Myocyte (in vitro differentiated cells): ENCODE measurements around the gene ZNF669. TPM values are rescaled to one million over a fixed set of nuclear protein-coding genes. Genes with fewer than 3 reads are reported as not detected.
"Not testable (repeated sequence)": the region's sequence is repeated elsewhere in the genome, so short reads cannot be mapped to it uniquely, and the experiment has no call there.

Source experiments
- DNase-seq: peaks from one replicate; pipeline ENCODE4 v3.0.0-alpha.2; 2012; ENCODE audit warnings: low read depth
- polyA plus RNA-seq: library from polyadenylated mRNA; unstranded; fragments of >200 nt; gene quantifications from one replicate; pipeline ENCODE4 v1.2.1, GENCODE V29; 2012; ENCODE audit warnings: missing spikeins
- total RNA-seq: library from RNA; depleted of rRNA; stranded (reverse); fragments of >200 nt; gene quantifications from 2 replicates; pipeline ENCODE4 v1.2.3, GENCODE V29; 2014

Gene ZNF669
- 6.0 and 8.5 TPM in 2 replicates for total RNA-seq
- 2.4 TPM for polyA plus RNA-seq

DNA sequence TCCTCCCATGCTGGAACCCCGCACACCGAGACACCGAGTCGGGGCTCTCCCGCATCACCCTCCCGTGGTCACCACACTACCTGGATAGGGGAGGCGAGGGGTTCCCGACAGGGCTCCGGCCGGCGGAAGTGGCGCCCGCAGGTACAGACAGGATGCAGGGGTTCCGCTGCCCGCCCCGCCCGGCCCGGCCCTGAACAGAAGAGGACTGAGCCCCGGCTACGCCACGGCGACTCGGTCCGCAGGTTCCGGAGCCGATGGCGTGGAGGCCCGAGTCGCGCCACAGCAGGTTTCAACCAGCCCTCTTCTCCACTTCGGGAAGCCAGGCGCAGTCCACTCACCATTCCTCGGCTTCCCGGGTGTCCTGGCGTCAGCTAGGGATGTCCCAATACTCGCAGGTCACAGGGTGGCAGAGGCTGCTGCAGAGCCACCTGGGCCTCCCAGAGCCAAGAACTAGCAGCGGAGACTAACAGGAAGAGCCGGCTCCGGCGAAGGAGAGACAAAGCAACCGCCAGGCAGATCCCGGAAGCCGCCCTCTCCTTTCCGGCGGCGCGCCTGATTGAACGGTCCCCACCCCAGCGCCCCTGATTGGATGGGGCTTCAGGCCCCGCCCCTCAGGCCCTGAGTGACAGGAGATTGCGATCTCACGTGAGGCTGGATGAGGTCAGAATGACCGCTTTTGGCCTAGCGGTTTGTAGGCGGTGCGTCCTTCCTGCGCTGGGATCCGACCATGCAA lies at the start of gene ZNF669:
Gene ZNF669 (minus strand): TSS at position 498 of the 733 bp plus-strand sequence. CDS start 157 bp downstream, at position 341.
- peak; percentile 98 for DNase-seq

DNA sequence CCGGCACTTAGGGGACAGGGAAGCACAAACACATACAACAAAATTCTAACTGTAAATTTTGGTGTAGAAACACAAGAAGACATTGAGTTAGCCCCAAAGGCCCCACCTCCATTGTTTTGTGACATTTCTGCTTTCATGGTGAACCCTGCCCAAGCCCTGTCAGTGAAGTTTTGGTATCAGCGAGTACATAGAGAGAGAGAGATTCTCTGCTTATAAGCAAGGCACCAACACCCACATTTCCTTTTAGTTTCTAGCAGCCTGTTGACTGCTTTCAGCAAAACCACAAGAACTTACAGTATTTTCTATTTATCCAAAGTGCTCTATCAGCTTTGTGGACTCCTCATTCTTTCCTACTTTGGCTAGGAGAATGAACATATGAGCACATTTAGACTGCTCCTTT lies 43.6 kb upstream of the ZNF669 start:
- DNase-seq: no peak

DNA sequence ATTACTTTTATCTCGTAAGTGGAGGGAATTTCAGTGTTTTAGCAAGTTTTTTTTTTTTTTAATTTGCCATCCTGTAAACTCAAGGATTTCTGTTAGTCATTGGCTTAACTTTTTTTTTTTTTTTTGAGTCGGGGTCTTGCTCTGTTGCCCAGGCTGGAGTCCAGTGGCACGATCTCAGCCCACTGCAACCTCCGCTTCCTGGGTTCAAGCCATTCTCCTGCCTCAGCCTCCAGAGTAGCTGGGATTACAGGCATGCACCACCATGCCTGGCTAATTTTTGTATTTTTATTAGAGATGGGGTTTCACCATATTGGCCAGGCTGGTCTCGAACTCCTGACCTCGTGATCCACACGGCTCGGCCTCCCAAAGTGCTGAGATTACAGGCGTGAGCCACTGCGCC lies 43.0 kb upstream of the ZNF669 start:
- DNase-seq: not testable (repeated sequence)

DNA sequence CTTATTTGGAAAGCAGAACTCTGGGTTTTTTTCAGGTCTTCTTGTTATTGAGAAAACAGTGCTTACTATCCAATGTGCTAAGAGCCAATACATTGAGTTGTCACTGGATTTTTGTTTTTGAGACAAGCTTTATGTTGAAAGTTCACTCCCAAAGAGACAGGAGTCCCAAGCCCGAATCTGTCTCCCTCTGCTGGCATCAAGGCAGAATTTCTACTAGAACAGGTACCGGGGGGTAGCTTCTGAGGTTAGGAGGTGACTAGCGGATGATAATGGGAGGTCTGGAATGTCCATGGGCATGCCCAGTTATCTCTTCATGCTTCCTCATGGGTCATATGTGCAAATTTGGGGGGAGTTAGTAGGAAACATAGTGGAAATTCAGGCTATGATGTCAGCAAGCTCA lies 42.5 kb upstream of the ZNF669 start:
- DNase-seq: no peak

DNA sequence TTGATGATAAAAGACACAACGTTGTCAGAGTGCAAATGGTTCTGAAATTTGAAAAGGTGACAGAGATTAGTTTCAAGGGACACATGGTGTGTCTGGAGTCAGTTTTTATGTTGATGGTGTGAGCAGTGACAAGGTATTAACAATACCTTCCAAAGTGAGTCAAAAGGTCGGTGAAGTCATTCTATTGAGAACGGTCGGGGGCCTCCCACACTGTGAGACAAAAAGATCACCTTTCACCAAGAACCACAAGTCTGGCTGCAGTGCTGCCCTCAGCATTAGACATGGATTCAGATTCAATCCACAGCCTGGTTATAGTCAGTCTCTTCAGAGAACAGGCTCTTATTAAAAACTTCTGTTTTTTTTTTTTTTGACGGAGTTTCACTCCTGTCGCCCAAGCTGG lies 41.1 kb upstream of the ZNF669 start:
- DNase-seq: no peak

DNA sequence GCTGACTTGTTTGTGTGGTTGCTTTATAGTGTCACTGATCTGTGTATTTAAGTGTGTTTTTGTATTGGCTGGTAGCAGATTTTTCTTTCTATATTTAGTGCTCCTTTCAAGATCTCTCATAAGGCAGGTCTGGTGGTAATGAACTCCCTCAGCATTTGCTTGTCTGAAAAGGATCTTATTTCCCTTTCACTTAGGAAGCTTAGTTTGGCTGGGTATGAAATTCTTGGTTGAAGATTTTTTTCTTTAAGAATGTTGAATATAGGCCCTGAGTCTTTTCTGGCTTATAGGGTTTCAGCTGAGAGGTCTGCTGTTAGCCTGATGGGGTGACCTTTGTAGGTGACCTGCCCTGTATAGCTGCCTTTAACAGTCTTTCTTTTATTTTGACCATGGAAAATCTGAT lies 35.4 kb upstream of the ZNF669 start:
- DNase-seq: not testable (repeated sequence)

DNA sequence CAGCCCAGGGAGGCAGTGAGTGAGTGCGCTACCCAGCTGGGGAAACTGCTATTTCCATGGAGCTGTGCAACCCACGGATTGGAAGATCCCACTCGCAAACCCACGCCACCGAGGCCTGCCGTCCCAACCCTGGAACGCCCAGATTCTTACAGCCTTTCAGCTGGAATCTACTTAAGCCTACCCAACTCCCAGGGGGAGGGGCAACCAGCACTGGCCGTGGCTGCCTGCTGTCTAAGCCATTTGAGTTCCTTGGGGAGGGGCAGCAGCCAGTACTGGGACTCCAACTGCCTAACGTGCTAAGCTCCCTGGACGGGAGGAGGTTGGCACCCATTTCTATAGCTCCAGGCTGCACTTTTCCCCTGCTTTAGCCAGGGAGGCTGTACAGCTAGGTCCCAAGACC lies 27.1 kb upstream of the ZNF669 start:
- no peak for DNase-seq

DNA sequence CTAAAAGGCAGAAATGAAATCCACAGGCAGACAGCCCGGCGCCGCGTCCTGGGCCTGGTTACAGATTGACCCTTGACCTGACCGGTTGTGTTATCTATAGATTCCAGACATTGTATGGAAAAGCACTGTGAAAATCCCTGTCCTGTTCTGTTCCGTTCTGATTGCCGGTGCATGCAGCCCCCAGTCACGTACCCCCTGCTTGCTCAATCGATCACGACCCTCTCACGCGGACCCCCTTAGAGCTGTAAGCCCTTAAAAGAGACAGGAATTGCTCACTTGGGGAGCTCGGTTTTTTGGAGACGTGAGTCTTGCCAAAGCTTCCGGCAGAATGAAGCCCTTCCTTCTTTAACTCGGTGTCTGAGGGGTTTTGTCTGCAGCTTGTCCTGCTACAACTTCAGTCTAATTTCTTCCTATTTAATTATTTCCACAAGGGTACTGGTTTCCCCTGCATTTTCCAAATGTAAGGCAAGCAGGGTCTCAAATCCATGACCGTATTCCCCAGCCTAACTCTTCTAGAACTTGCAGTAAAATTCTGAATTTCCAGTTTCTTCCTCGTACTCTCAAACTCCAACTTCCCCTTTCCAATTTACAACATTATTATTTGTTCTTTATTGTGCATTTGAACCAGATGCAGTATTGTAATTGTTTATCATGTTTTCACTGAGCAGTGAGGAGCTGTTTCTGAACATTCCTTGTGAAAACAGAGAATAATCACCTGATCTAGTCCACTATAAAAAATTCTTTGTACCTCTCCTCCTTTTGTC lies 23.5 kb upstream of the ZNF669 start:
- DNase-seq: not testable (repeated sequence)

DNA sequence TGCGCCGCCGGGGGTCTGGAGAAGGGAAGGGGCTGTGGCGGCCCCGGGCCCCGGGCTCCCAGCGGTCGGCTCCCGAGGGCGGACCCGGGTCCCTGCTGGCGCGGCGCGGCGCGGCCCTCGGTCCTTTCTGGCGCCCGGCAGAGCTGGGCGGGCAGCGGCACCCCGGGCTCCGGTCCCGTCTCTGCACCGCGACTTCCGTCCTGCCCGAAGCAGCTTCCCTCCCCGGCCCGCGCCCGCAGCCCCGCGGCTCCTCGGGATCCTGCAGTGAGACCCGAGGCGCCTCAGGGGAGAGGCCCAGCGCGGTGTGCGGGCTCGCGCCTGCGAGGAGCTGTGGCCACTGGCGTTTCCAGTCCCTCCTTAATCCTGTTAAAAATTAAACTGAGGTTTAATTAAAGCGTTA lies 22.4 kb upstream of the ZNF669 start:
- not testable (repeated sequence) for DNase-seq

DNA sequence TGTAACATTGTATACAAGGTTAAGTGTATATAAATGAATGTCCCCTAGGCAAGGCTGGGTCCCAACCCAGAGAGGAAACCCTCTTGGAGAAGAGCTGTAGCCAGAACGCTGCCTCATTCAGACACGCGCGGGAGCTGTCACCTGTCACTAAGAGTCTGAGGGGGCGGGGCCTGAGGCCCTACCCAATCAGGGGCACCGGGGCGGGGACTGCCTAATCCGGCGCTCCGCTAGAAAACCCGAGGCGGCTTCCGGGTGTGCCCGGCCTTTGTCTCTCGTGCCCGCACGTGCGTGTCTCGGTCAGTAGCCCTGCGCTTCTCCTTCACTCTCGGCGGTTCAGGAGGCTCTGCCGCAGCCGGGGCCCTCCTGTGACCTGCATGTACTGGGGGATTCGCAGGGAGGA lies 22.0 kb upstream of the ZNF669 start:
- not testable (repeated sequence) for DNase-seq

DNA sequence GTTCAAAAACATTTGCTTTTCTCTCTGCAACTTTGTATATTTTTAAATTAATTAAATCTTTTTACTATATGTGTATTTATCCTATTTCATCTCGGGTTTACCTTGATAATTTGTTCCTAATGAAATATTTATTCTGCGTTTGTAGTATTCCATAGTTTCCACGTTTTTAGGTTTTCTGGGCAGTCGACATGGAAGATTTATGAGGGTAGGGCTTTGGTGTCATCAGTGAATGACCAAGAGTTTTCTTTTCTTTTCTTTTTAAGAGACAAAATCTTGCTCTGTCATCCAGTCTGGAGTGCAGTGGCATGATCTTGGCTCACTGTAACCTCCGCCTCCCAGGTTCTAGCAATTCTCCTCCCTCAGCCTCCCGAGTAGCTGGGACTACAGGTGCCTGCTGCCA lies 17.2 kb upstream of the ZNF669 start:
- DNase-seq: no peak

DNA sequence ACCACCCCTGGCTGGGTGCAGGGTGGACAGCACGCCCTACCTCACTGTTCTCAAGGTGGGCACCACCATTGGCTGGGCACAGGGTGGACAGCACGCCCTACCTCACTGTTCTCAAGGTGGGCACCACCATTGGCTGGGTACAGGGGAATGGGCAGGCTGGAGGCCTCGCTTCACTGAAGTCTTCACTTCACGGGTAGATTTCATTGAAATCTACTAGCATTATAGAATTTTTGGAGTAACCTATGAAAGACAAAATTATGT lies 16.2 kb upstream of the ZNF669 start:
- not testable (repeated sequence) for DNase-seq

DNA sequence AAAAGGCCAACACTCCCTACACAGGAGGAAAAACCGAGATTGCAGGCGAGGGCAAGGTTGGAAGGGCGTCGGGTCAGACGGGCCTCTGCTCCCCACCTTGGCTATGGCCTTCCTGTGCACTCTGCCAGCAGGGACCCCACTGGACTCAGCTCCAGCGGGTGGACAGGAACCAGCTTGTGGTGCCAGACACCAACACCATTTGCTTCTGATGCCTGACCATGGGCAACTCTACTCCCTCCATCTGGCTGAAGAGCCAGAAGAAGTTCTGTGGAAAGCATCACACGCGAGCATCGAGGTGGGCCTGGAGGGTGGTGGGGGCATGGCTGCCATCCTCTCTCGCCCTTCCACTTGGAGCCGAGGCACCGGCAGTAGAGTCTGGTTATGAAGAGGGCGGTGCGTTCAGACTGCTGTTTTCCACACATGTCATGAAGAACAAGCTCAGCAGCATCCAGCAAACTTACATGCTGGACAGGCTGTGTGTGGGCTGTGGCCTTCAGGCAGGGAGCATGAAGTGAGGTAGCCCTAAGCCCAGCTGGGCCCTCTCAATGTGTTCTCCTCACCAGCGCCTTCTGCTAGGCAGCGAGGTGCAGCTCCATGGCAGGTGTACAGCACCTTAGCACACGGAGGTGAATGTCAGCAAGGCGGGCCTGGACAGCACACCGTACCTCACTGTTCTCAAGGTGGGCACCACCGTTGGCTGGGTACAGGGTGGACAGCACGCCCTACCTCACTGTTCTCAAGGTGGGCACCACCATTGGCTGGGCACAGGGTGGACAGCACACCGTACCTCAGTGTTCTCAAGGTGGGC lies 15.6 kb upstream of the ZNF669 start:
- DNase-seq: no peak

DNA sequence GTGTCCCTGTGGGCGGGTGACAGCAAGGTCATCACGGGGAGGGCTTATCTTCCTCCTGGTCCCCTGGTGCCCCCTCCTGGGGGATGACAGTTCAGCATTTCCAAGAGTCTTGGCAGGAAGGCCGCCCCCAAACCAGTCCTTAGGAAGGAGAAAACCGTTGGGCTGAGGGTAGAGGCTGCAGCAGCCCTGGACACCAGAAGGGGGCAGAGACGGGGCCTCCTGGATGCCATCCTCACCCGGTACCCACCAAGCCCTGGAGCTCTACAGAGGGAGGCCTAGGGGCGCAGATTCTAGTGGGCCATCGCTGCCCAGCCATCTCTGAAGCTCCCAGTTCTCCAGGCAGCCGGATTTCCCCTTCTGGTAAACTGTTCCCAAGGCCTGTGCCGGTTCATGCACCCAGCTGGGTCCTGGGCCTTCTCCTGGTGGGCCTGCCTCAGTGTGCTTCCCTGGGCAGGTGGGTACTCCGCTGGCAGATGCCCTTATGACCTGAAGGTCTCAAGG lies 14.8 kb upstream of the ZNF669 start:
- no peak for DNase-seq

DNA sequence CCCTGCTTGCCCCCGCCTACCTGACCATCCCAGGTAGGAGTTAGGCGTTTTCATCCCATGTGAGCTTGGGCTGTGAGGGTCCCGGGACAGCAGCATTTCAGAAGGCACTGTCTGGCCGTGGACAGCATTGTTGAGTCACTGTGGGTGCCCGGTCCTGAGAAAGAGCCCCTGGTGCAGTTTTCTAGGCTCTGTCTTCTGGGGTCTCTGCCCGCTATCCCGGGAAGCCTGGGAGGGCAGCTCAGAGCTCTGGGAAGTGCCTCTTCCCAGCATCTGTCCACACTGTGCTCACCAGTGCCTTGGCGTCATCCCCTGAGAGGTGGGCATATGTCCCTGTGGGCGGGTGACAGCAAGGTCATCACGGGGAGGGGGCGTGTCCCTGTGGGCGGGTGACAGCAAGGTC lies 11.4 kb upstream of the ZNF669 start:
- no peak for DNase-seq

DNA sequence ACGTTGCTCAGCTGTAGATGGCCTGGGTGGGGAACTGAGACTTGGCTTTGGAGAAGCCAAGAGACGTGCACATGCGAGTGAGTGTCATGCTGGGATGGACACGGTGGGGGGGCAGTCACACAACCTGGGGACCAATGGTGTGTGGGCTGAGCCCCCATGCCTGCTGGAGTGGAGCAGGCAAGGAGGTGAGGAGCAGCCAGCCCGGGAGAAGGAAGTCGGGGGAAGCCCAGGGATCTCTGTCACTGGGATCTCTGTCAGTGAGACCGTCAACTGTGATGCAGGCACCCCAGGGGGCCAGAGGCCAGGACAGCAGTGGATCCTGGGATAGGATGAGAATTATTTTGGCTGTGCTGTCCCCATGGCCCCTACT lies 11.0 kb upstream of the ZNF669 start:
- DNase-seq: no peak

DNA sequence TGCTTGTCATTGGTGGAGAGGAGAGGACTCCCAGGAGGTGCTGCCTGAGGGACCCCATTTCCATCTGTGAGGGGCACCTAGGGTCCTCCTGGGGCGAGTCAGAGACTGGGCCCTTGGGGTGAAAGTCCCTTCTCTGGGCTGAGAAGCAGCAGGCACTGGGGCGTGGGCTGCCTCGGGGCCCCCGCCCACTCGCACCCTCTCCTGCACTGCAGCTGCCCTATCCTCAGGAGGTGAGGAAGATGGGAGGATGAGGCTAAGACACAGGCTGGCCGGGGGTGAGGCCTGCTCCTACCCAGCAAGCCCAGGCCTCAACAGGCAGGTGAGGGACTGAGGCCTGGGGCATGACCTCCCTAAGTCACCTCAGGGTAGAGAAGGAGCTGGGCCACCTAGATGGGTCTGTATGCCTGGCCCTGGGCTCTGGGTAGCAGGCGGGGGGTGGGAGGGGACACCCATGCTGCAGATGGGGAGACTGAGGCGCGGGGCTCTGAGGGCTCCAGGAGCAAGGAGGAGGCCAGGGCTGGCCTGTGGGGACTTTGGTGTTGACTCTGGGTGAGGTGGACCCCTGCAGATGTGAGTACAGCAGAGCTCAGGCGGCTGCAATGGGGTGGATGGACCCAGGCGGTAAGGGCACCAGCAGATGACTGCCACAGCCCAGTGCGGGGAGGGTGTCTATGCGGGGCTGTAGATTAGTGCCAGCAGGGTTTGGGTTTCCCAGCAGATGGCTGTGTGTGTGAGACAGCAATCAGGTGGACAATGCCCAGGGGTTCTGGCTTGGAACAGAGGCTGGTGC lies 10.4 kb upstream of the ZNF669 start:
- DNase-seq: no peak

DNA sequence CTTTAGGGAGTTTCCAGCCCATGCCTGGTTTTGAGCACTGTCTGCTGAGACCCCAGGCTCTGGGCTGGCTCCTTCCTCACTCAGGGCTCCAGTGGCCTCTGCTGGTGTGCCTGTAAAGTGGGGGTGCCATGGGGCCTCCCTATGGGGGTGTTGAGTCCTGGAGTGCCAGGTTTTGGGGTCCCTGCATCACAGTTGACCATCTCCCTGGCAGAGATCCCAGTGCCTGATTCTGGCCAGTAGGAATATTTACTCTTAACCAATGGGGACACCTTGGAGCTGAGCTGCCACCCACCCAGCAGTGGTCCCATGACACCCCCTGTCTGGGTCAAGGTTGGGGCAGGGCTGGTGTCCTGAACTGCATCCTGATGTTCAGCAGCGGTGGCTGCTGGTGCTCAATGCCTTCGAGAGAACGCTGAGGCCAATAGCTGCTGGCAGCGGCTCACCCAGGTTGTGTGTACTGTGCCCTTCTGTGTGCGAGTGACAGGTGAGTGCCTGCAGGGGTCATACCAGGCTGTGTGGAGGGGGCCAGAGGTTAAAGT lies 9.6 kb upstream of the ZNF669 start:
- no peak for DNase-seq

DNA sequence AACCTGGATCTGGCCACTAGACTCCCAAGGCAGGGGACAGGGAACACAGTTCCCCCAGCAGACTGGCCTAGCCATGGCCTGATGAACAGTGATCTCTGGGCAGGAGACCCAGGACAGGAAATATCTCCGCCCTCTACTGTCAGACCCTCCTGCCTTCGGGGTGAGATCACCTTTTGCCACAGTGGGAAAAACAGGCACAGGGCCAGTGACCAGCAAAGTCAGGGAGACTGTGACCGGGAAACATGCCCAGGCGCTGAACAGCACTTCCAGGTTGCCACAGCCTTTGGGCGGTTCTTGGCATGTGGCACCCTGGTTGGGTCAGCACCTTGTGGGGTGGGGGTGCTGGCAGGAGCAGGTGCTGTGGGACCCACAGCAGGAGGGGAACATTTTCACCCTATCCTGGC lies 8.9 kb upstream of the ZNF669 start:
- DNase-seq: peak; percentile 58

DNA sequence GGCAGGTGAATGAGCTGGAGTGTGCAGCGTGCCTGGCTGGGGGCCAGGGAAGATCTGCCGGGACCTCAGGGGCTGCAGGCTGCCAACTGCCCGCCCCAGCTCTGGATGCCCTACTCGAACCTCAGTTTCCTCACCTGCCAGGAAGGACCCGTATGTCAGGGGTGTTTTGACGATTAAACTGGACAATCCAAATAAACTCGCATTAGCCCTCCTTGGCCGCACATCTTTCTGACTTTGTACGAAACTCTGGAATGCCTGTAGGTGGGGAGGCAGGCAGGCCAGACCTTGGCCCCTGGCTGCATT lies 8.3 kb upstream of the ZNF669 start:
- no peak for DNase-seq
